ENCODE data around the gene TIMP2. TPM values are rescaled to one million over a fixed set of nuclear protein-coding genes. Genes with fewer than 3 reads are reported as not detected.
A peak's percentile ranks its signal among the peaks of the same experiment; 100 is the strongest.

TIMP2 gene
- total RNA-seq, 4 donors from 2014 or later, result 32.2 to 70.7 (median 54.6) TPM

- Histone ChIP-seq H3K27ac (no peak overlapping the region), H3K4me1 (no peaks in the 10 kb centered on the region)
Observed at GRCh38 chr17:78806451-78806850, 118.7 kb downstream of the TIMP2 start.

DNA sequence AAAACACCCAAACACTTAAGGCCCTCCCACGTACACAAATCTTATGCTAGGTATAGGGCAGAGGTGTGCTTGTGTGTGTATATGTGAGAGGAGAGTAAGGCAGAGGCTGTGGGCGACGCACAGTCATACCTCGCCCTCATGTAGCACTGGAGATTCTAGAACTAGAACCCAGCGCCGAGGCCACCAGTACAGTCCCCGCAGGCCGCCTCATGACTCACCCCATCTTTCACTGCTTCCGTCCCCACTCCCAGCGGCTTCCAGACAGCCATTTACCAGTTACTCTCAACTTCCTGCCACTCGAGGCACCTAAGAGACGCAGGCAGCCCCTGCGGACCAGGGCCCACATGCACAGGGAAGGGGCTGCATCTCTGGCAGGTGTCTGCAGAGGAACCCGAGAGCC, 119.9 kb downstream of the TIMP2 start:
- no peaks in the 10 kb centered on the region for H3K9me3 ChIP-seq
- H3K36me3 ChIP-seq, result peaks cover 0 to 49% (median 17%) of the 10 kb centered on the region in 4 donors
- peak; percentile 32 for DNase-seq
- H3K4me1 ChIP-seq, result no peaks in the 10 kb centered on the region
- 80% methylated on average over 1 to 14 of the region's 14 CpGs for WGBS, 2 donors (ENCODE audit: low coverage in 1 of 2)
- intact Hi-C loops (cut with DNase I; ENCODE audit: low total_unique reads) (no loop called here), in situ Hi-C loops (cut with MboI; ENCODE audit: low pct_ligation_motif_present in 1 of 4, low pct_unique_long_range_greater_than_20kb in 1 of 4, low sequenced_read_pairs in 3 of 4) (loop anchor here in 1 of 4 donors (25.0 kb wide), 1 partner anchor 318 kb away; no protein-coding TSS in a partner anchor)
- TF ChIP-seq POLR2A (IDR thresholded peaks at IDR 0.05) (no peak), POLR2AphosphoS5 (IDR thresholded peaks at IDR 0.05) (no peak), EP300 (IDR thresholded peaks at IDR 0.05; ENCODE audit: low read depth) (no peak)
- TF ChIP-seq, protein P1, sequence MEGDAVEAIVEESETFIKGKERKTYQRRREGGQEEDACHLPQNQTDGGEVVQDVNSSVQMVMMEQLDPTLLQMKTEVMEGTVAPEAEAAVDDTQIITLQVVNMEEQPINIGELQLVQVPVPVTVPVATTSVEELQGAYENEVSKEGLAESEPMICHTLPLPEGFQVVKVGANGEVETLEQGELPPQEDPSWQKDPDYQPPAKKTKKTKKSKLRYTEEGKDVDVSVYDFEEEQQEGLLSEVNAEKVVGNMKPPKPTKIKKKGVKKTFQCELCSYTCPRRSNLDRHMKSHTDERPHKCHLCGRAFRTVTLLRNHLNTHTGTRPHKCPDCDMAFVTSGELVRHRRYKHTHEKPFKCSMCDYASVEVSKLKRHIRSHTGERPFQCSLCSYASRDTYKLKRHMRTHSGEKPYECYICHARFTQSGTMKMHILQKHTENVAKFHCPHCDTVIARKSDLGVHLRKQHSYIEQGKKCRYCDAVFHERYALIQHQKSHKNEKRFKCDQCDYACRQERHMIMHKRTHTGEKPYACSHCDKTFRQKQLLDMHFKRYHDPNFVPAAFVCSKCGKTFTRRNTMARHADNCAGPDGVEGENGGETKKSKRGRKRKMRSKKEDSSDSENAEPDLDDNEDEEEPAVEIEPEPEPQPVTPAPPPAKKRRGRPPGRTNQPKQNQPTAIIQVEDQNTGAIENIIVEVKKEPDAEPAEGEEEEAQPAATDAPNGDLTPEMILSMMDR (IDR thresholded peaks at IDR 0.05), result no peak
- peak overlapping the region; percentile 18 to 41 (median 24) for H3K27ac ChIP-seq
- no peaks in the 10 kb centered on the region for H3K27me3 ChIP-seq
- H3K4me3 ChIP-seq, result no peak overlapping the region

More at GRCh38 chr17:78806451-78806850, 118.7 kb downstream of the TIMP2 start:
- in situ Hi-C loops (cut with MboI; ENCODE audit: low pct_ligation_motif_present in 1 of 4, low pct_unique_long_range_greater_than_20kb in 1 of 4, low sequenced_read_pairs in 3 of 4) (loop anchor here in 1 of 4 donors (25.0 kb wide), 1 partner anchor 319 kb away; no protein-coding TSS in a partner anchor), intact Hi-C loops (cut with DNase I; ENCODE audit: low total_unique reads) (no loop called here)
- H3K27me3 ChIP-seq, result no peaks in the 10 kb centered on the region
- no peak overlapping the region for H3K4me3 ChIP-seq
- peaks cover 0 to 60% (median 20%) of the 10 kb centered on the region in 4 donors for H3K36me3 ChIP-seq
- no peaks in the 10 kb centered on the region for H3K9me3 ChIP-seq
- WGBS, 2 donors (ENCODE audit: low coverage in 1 of 2), result 81% methylated on average over 9 of the region's 9 CpGs; no CpG with 5 or more reads in 1 of the 2 donors
- no peak for DNase-seq
- TF ChIP-seq EP300 (IDR thresholded peaks at IDR 0.05; ENCODE audit: low read depth), result no peak
- TF ChIP-seq POLR2AphosphoS5 (IDR thresholded peaks at IDR 0.05), result no peak
- no peak for TF ChIP-seq POLR2A (IDR thresholded peaks at IDR 0.05)

DNA sequence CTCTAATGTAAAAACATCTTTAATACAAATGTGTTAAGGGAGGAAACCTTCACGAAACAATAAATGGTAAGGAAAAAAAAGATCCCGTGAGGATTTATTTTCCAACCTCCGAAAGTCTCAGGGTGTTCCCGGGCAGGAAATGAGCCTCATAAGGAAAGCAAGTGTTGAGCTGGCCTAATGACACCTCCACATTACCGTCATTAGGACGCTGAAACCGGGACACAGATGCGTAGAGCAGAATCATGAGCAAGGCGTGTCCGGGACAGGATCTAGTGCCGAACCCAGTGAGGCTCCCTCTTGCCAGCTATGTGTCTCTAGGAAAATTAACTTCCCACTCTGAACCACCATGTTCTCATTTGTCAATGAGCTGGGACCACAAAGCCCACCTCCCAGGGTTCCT, 120.4 kb downstream of the TIMP2 start:
- no peak for TF ChIP-seq POLR2A (IDR thresholded peaks at IDR 0.05)
- no peak for TF ChIP-seq POLR2AphosphoS5 (IDR thresholded peaks at IDR 0.05)
- no peak for TF ChIP-seq EP300 (IDR thresholded peaks at IDR 0.05; ENCODE audit: low read depth)
- no peak overlapping the region for H3K4me3 ChIP-seq
- peak overlapping the region in 3 of 4 donors; percentile 19 to 41 (median 29) for H3K27ac ChIP-seq
- no peaks in the 10 kb centered on the region for H3K9me3 ChIP-seq
- H3K36me3 ChIP-seq, result peaks cover 0 to 44% (median 14%) of the 10 kb centered on the region in 4 donors
- WGBS, 2 donors (ENCODE audit: low coverage in 1 of 2), result 92% methylated on average over 11 of the region's 11 CpGs; no CpG with 5 or more reads in 1 of the 2 donors
- no peak for DNase-seq
- intact Hi-C loops (cut with DNase I; ENCODE audit: low total_unique reads) (no loop called here), in situ Hi-C loops (cut with MboI; ENCODE audit: low pct_ligation_motif_present in 1 of 4, low pct_unique_long_range_greater_than_20kb in 1 of 4, low sequenced_read_pairs in 3 of 4) (loop anchor here in 1 of 4 donors (25.0 kb wide), 1 partner anchor 317 kb away; no protein-coding TSS in a partner anchor)
- H3K27me3 ChIP-seq, result no peaks in the 10 kb centered on the region
- H3K4me1 ChIP-seq, result no peaks in the 10 kb centered on the region

- intact Hi-C loops (cut with DNase I; ENCODE audit: low total_unique reads), result no loop called here
- H3K36me3 ChIP-seq, result peaks cover 0 to 36% (median 14%) of the 10 kb centered on the region in 4 donors
- DNase-seq, result no peak
- in situ Hi-C loops (cut with MboI; ENCODE audit: low pct_ligation_motif_present in 1 of 4, low pct_unique_long_range_greater_than_20kb in 1 of 4, low sequenced_read_pairs in 3 of 4), result loop anchor here in 1 of 4 donors (25.0 kb wide), 1 partner anchor 316 kb away; no protein-coding TSS in a partner anchor
- H3K4me3 ChIP-seq, result no peak overlapping the region
- no peaks in the 10 kb centered on the region for H3K9me3 ChIP-seq
- no peaks in the 10 kb centered on the region for H3K4me1 ChIP-seq
- no peaks in the 10 kb centered on the region for H3K27me3 ChIP-seq
- 66 to 78% methylated on average over 5 to 21 of the region's 21 CpGs for WGBS, 2 donors (ENCODE audit: low coverage in 1 of 2)
- peak overlapping the region in 1 of 4 donors; percentile 12 for H3K27ac ChIP-seq
- no peak for TF ChIP-seq EP300 (IDR thresholded peaks at IDR 0.05; ENCODE audit: low read depth)
Observed at GRCh38 chr17:78803186-78803845, 121.9 kb downstream of the TIMP2 start.

Other genes with a start within 250 kb of the TIMP2 start
- gene CYTH1, start 143.1 kb downstream of the TIMP2 start, total RNA-seq, result 100 to 1,000 TPM; 103 to 156 (median 142) TPM
- gene USP36, start 84.6 kb downstream of the TIMP2 start, total RNA-seq, result 10 to 100 TPM; 28.5 to 96.5 (median 63.5) TPM
- 1 to 10 TPM; 1.8 to 3.0 (median 2.5) TPM for gene CEP295NL, start 22.2 kb downstream of the TIMP2 start, total RNA-seq
- 1,000 to 10,000 TPM in 2 of 4 donors, 100 to 1,000 TPM in 2; 796 to 1,440 (median 1,077) TPM for gene LGALS3BP, start 54.5 kb upstream of the TIMP2 start, total RNA-seq
- 100 to 1,000 TPM in 3 of 4 donors, 10 to 100 TPM in 1; 89.4 to 231 (median 138) TPM for gene CANT1, start 84.4 kb upstream of the TIMP2 start, total RNA-seq
- 10 to 100 TPM in 2 of 4 donors, 1 to 10 TPM in 2; 5.4 to 35.5 (median 12.0) TPM for gene C1QTNF1, start 98.8 kb upstream of the TIMP2 start, total RNA-seq
- 100 to 1,000 TPM in 2 of 4 donors, 10 to 100 TPM in 2; 74.7 to 335 (median 121) TPM for gene ENGASE, start 149.4 kb upstream of the TIMP2 start, total RNA-seq